GM04504 (cell line): ENCODE results near the gene OR52E6.

ENCODE experiments used
- DNase-seq: peaks from one replicate; pipeline ENCODE4 v3.0.0-alpha.2; 2012; ENCODE audit warnings: low read depth

Gene OR52E6

GRCh38 chr11:5796541-5796940 is 45.2 kb downstream of the OR52E6 start:
- DNase-seq: no peak

- no peak for DNase-seq
Measured at GRCh38 chr11:5791165-5791564, 50.5 kb downstream of the OR52E6 start, which contains the start of gene OR52N1. Gene OR52N1, minus strand, starts transcription at chr11:5791265. Its CDS starts 2,449 bp downstream, at chr11:5788816.
